ENCODE measurements around the gene G2E3. TPM values are rescaled to one million over a fixed set of nuclear protein-coding genes. Genes with fewer than 3 reads are reported as not detected.
A peak's percentile ranks its signal among the peaks of the same experiment; 100 is the strongest.

The G2E3 gene
- total RNA-seq, 1 donor from 2014 or later = 10.5 TPM

DNA sequence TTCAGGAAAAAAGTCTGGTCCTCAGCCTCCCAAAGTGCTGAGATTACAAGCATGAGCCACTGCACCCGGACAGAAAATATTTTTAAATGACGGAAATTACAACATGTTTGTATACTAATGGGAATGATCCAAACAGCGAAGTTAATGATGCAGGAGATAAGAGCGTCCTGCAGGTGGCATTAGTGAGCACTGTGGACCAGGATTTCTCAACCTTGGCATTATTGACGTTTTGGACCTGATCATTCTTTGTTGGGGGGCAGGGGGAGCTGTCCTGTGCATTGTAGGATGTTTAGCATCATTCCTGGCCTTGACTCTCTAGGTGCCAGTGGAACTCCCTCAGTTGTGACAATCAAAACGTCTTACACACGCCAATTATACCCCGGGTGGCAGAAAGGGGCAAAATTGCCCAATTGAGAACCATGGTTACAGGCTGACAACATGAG lies 97.3 kb downstream of the G2E3 start:
- peak; percentile 26 to 51 for DNase-seq (ENCODE audit: low read depth in 2 of 2)

DNA sequence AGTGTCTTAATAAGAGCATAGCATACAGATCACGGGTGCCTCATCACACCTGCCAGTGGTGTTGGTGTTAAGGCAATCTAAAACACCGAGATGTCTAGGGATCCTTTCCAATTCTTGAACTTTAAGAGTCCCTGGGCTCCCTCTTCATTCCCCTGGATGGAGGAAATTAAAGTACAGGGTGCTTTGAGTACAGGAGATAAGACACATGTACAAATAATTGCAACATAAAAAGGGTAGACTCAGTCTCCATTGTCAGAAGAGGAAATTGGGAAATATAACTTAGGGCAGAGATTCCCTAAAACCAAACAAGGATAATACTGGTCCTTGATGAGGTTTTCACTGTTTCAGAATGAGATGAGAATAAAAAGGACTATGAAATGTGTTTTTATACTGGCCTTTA lies 98.1 kb downstream of the G2E3 start:
- DNase-seq (ENCODE audit: low read depth in 2 of 2) = no peak

DNA sequence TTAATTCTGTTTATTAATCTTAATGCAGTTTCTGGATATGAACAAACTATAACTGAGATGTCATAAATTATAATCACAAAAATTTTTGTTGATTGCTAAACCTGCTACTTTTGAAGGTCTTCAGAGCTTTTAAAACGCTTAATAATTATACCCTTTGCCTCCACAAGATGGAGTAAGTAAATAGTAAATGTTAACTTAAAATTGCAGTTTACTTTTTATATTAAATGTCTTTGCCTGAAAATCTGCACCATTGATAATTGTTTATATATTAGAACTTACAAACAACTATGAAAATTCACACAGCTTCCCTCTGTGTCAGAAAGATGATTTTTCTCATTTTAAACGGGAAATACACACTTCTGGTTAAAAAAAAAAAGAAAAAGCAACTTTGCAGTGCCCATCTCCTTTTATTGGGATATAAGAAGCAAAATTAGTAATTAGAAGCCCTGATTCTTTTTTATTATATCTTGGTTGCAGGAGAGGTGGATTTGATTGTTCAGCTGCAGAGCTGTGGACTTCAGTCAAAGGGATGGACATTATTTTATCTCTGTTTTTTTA lies 98.7 kb downstream of the G2E3 start:
- DNase-seq (ENCODE audit: low read depth in 2 of 2) = peak in 1 of 2 donors; percentile 21

DNA sequence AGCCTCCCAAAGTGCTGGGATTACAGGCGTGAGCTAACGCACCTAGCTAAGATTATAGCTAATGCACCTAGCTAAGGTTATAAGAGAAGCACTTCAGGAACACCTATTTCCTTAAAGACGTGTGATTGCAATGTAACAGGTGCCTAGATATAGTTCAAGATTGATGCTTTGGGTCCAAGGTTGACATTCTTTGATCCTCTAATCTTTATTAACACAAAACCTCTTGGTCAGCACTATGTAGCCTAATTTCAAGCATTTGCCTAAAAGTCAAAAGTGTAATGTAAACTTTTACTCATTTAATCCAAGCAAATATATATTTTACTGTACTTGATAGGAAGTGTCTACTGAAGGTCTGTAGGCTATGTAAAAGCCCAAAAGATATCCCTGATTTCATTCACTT lies 99.7 kb downstream of the G2E3 start:
- no peak for DNase-seq (ENCODE audit: low read depth in 2 of 2)

DNA sequence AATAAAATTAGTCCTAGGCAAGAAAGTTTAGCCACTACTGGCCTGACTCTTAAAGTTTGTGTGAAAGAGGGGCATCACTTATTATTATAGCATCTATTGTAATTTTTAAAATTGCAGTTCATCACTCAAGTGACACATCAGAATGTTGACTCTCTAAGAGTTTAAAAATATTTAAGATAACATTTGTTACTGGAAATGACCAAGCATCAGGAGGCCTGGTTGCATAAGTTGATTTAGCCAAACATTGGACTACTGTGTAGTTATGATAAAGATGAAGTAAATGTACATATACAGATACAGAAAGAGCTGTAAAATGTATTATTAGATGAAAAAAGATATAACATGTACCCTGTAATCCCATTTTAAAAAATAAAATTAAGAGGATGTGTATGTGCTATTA lies 110.6 kb downstream of the G2E3 start:
- no peak for DNase-seq (ENCODE audit: low read depth in 2 of 2)

Other genes with a start within 250 kb of the G2E3 start
- 42.2 TPM in 2 replicates for gene SCFD1, start 63.2 kb downstream of the G2E3 start, total RNA-seq